Brain microvascular endothelial cell (primary cell): Measurements from ENCODE around the gene SFR1.

Experiments used
- DNase-seq: peaks from one replicate; pipeline ENCODE4 v3.0.0-alpha.2; 2020
- H3K27ac ChIP-seq: fragments of 250-450 bp; sonication (Bioruptor Pico); 2 replicates; pipeline ENCODE4 v1.5.1; 2020; ENCODE audit warnings: mild to moderate bottlenecking, moderate library complexity
- H3K27me3 ChIP-seq: fragments of 250-450 bp; sonication (Bioruptor Pico); replicated peaks from 2 replicates; pipeline ENCODE4 v1.5.1; 2020; ENCODE audit warnings: mild to moderate bottlenecking
- H3K36me3 ChIP-seq: fragments of 250-450 bp; sonication (Bioruptor Pico); replicated peaks from 2 replicates; pipeline ENCODE4 v1.5.1; 2020; ENCODE audit warnings: mild to moderate bottlenecking
- H3K4me3 ChIP-seq: 2 replicates; pipeline ENCODE4 v1.5.1; 2011; ENCODE audit warnings: low read depth, mild to moderate bottlenecking, control low read depth, low read length, moderate library complexity
- CTCF ChIP-seq: IDR thresholded peaks from 2 replicates; pipeline ENCODE4 v1.5.1; 2011; ENCODE audit warnings: low read depth, mild to moderate bottlenecking, moderate library complexity, low read length, control low read depth, inconsistent platforms; ENCODE audit errors: missing control alignments
- in situ Hi-C: cut with HindIII; loops from 2 replicates; pipeline ENCODE4 v1.10.0; 2017; ENCODE audit warnings: low sequenced_read_pairs, low pct_ligation_motif_present

The SFR1 gene

GRCh38 chr10:104089621-104090020 lies 32.4 kb upstream of the SFR1 start:
- no peak for TF ChIP-seq CTCF
- Histone ChIP-seq H3K27ac (no peak overlapping the region), H3K4me3 (no peak overlapping the region), H3K36me3 (no peaks in the 10 kb centered on the region), H3K27me3 (no peaks in the 10 kb centered on the region)
- in situ Hi-C loops: no loop called here
- DNase-seq: no peak

GRCh38 chr10:104090611-104091010 lies 31.4 kb upstream of the SFR1 start:
- in situ Hi-C loops: no loop called here
- H3K36me3 ChIP-seq: no peaks in the 10 kb centered on the region
- H3K4me3 ChIP-seq: no peak overlapping the region
- no peak overlapping the region for H3K27ac ChIP-seq
- no peak for TF ChIP-seq CTCF
- no peak for DNase-seq
- no peaks in the 10 kb centered on the region for H3K27me3 ChIP-seq

- Histone ChIP-seq H3K36me3 (no peaks in the 10 kb centered on the region), H3K27ac (no peak overlapping the region), H3K4me3 (no peak overlapping the region), H3K27me3 (no peaks in the 10 kb centered on the region)
- in situ Hi-C loops: no loop called here
- no peak for TF ChIP-seq CTCF
- no peak for DNase-seq
These were observed 29.2 kb upstream of the SFR1 start for GRCh38 chr10:104092749-104093148.

- DNase-seq: no peak
- TF ChIP-seq CTCF: no peak
- in situ Hi-C loops: no loop called here
- no peaks in the 10 kb centered on the region for H3K27me3 ChIP-seq
- no peak overlapping the region for H3K4me3 ChIP-seq
- H3K36me3 ChIP-seq: no peaks in the 10 kb centered on the region
- H3K27ac ChIP-seq: no peak overlapping the region
These were observed 25.3 kb upstream of the SFR1 start for GRCh38 chr10:104096692-104097091.

- no peak for TF ChIP-seq CTCF
- no peak overlapping the region for H3K4me3 ChIP-seq
- peak overlapping the region; percentile 91 for H3K27ac ChIP-seq
- in situ Hi-C loops: no loop called here
- peak; percentile 55 for DNase-seq
- no peaks in the 10 kb centered on the region for H3K27me3 ChIP-seq
- H3K36me3 ChIP-seq: no peaks in the 10 kb centered on the region
These were observed 23.5 kb upstream of the SFR1 start for GRCh38 chr10:104098358-104098925.

- in situ Hi-C loops: no loop called here
- H3K27me3 ChIP-seq: no peaks in the 10 kb centered on the region
- H3K4me3 ChIP-seq: no peak overlapping the region
- DNase-seq: peak; percentile 55
- H3K27ac ChIP-seq: peak overlapping the region; percentile 91
- TF ChIP-seq CTCF: no peak
- no peaks in the 10 kb centered on the region for H3K36me3 ChIP-seq
These were observed 22.7 kb upstream of the SFR1 start for GRCh38 chr10:104099269-104099668.
